Hepatic stellate cell (primary cell): ENCODE data around the gene TFF3.
"Not testable (repeated sequence)": the region's sequence is repeated elsewhere in the genome, so short reads cannot be mapped to it uniquely, and the experiment has no call there.

Source experiments
- DNase-seq: peaks from one replicate; pipeline ENCODE4 v3.0.0; 2011; ENCODE audit warnings: low spot score

Gene TFF3

GRCh38 chr21:42304556-42305454 lies 10.4 kb downstream of the TFF3 start:
- DNase-seq: no peak

- DNase-seq: no peak
Observed at GRCh38 chr21:42303443-42303842, 11.8 kb downstream of the TFF3 start.

GRCh38 chr21:42302794-42303193 lies 12.4 kb downstream of the TFF3 start:
- no peak for DNase-seq

GRCh38 chr21:42302076-42302650 lies 13.0 kb downstream of the TFF3 start:
- DNase-seq: no peak

GRCh38 chr21:42301371-42302075 lies 13.7 kb downstream of the TFF3 start:
- DNase-seq: no peak

- DNase-seq: no peak
Observed at GRCh38 chr21:42300956-42301355, 14.3 kb downstream of the TFF3 start.

- no peak for DNase-seq
Observed at GRCh38 chr21:42300045-42300583, 15.1 kb downstream of the TFF3 start.

GRCh38 chr21:42299324-42300044 lies 15.7 kb downstream of the TFF3 start:
- no peak for DNase-seq

GRCh38 chr21:42298657-42299056 lies 16.6 kb downstream of the TFF3 start:
- DNase-seq: no peak

- DNase-seq: no peak
Observed at GRCh38 chr21:42298237-42298636, 17.0 kb downstream of the TFF3 start.

GRCh38 chr21:42297377-42297776 lies 17.8 kb downstream of the TFF3 start:
- no peak for DNase-seq

GRCh38 chr21:42296501-42296900 lies 18.7 kb downstream of the TFF3 start:
- DNase-seq: no peak

GRCh38 chr21:42295845-42296244 lies 19.4 kb downstream of the TFF3 start:
- no peak for DNase-seq

GRCh38 chr21:42294273-42294880 lies 20.8 kb downstream of the TFF3 start:
- no peak for DNase-seq

- DNase-seq: no peak
Observed at GRCh38 chr21:42293649-42294272, 21.4 kb downstream of the TFF3 start.

- DNase-seq: not testable (repeated sequence)
Observed at GRCh38 chr21:42292563-42293142, 22.6 kb downstream of the TFF3 start.

GRCh38 chr21:42291751-42292562 lies 23.3 kb downstream of the TFF3 start:
- DNase-seq: no peak

GRCh38 chr21:42291003-42291750 lies 24.0 kb downstream of the TFF3 start:
- no peak for DNase-seq

- DNase-seq: no peak
Observed at GRCh38 chr21:42290505-42290904, 24.7 kb downstream of the TFF3 start.
